NCI-H1092 treated with DMSO at 0.1 percent for 48 hours (cell line): Measurements from ENCODE around the gene TRPC4AP.

ENCODE experiments used
- DNase-seq: peaks from one replicate; lab custom pipeline; 2025; lab: John Stamatoyannopoulos, UW

The TRPC4AP gene

DNA sequence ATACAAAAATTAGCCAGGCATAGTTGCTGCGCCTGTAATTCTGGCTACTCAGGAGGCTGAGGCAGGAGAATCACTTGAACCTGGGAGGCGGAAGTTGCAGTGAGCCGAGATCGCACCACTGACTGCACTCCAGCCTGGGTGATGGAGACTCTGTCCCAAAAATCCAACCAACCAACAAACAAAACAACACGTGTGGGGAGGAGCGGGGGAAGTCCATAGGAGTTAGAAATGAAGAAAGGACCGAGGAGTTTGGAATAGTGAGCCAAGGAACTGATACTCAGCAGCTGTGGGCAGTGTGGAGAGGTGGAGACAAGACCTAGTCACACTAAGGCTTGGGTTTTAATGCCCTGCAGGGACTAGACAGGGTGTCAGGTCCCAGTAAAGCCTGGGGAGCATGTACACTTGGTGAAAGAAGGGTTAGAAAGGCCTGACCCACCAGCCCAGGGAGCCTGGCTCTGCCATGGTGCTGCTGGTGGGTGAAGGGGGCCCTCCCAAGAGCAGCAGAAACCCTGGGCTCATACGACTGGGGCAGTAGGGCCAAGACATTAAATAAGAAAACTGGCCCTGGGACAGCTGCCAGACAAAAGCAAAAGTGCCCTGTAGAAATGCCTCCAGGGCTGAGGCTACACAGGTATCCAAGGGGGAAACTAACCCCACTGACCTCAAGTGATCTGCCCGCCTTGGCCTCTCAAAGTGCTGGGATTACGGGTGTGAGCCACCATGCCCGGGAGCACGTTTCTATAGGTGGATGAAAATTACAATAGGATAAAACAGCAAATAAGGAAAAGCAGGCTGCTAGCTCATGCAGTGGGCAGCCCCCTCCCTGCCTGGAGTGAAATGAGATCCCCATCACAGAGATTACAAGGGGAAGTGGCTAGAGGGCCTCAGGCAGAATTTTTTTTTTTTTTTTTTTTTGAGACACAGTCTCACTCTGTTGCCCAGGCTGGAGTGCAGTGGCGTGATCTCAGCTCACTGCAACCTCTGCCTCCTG, 78.9 kb downstream of the TRPC4AP start:
- no peak for DNase-seq

DNA sequence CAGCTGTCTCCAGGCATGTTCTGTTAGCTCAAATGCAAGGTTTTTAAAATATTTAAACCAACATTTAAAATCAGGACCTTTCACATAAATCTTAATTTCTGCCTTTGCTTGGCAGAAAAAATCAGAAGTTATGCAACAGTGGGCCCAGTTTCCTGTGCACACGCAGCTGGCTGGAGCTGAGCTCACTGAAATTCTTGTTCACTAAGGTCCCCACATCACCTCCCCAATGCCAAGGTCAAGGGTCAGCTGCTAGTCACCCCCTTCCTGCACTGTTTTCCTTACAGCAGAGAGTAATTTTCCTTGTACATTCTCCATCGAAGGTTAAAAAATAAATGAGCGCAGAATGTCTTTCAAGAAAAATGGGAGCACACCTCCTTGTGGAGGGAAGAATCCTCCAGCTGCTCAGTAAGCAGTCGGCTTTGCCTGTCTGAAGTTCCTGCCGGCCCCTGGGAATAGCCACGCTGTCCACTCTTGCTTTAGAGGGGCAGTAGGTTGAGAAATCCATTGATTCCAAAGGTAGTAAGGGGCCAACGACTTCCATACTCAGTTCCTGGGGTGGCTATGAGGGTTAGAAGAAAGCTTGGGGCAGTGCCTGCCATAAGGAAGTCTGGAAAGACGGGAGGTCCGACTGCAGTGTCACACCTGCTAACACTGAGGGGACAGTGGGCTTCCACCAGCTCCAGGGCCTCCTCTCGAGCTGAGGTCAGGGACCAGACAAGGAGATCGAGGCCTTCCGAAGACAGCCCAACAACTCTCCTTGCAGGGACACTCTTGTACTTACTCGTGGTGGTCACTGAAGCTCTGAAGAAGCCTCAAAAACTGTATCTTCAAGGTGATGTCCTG, 80.2 kb downstream of the TRPC4AP start:
- no peak for DNase-seq

GRCh38 chr20:35011589-35012226, 80.9 kb downstream of the TRPC4AP start:
- no peak for DNase-seq

- DNase-seq = no peak
These were observed 82.0 kb downstream of the TRPC4AP start for GRCh38 chr20:35010405-35011192.

DNA sequence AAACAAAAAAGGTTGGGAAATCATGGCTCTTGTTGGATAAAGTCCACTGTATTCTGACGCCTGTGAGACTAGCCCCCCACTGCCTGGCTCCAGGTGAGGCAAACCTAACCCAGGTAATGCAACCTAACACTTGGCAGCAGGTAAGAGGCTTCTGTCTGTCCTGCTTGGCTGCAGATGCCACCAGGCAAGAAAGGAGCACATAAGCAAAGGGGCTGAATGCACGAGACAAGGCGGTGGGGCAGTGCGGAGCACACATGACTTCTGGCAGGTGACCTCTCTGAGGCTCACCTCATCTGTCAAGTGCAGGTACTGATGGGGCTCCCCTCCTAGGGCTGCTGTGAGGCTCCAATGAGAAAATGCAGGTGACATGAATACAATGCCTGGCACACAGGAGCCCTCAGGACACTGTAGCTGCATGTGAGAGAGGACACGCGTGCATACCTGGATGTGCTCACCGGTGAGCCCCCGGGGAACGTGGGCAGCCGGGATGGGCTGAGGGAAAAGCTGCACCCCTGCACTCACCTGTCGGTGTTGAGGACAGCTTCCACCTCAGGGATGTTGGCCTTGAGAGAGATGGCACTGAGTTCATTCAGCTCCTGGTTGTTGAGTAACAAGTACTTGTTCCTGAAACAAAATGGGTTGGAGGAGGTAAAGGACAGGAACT, 82.8 kb downstream of the TRPC4AP start:
- DNase-seq = no peak

- no peak for DNase-seq
These were observed 83.9 kb downstream of the TRPC4AP start for GRCh38 chr20:35008411-35009342.

DNA sequence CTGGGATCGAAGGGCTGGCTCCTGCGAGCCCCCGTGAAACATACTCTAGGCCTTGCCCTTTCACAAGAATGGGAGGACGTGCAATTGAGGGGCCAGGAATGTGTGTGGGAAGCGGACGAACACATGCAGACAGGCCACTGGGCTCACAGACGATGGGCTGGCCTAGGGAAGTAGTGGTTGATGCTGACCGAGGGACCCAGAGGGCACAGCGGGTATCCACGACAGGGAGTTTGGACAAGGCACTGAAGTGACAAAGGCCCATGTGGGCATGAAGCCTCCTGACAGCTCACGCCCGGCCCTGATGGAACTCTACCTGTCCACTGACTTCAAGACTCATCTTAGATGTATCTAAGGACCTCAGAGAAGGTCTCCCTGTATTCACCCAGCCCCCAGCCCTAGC, 84.7 kb downstream of the TRPC4AP start:
- DNase-seq = no peak

DNA sequence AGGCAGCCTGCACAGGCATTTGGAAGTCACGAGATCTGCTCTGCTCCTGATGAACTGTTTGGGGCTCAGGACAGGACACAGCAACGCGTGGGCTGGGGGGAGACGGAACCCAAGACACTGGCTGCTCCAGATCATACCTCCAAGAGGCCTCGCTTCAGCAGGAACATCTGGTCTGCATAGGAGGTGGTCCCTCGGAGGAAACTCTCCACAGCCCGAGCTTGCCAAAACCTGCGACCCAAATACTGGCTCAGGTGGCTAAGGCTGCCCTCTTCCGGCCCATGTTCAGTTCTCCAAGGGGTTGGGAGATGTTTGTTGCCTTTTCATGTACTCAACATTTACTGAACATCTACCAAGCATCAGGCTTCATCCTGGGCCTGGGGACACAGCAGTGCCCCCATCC, 85.2 kb downstream of the TRPC4AP start:
- no peak for DNase-seq

DNA sequence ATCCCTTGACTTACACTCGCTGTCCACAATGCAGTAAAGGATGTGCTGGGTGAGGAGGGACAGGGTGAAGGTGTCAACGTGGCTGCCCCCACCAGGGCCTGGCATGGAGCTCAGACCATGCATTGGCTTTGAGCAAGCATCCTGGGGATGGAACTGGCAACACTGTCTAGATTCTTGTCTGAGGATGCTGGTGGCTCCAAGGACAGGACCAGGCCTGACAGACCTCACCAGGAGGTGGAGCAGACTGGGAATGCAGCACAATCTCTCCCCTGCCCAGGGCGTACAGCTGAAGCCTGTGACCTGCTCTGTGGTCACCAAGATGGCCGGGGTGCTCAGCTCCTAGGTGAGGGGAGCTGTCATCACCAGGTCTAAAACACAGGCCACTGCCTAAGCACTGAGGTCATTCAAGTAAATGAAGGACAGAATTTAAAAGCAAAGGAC, 86.1 kb downstream of the TRPC4AP start:
- no peak for DNase-seq

- no peak for DNase-seq
These were observed 86.6 kb downstream of the TRPC4AP start for GRCh38 chr20:35006009-35006408.

GRCh38 chr20:35005463-35005961, 87.1 kb downstream of the TRPC4AP start:
- no peak for DNase-seq

GRCh38 chr20:35004749-35005462, 87.7 kb downstream of the TRPC4AP start:
- DNase-seq = no peak

DNA sequence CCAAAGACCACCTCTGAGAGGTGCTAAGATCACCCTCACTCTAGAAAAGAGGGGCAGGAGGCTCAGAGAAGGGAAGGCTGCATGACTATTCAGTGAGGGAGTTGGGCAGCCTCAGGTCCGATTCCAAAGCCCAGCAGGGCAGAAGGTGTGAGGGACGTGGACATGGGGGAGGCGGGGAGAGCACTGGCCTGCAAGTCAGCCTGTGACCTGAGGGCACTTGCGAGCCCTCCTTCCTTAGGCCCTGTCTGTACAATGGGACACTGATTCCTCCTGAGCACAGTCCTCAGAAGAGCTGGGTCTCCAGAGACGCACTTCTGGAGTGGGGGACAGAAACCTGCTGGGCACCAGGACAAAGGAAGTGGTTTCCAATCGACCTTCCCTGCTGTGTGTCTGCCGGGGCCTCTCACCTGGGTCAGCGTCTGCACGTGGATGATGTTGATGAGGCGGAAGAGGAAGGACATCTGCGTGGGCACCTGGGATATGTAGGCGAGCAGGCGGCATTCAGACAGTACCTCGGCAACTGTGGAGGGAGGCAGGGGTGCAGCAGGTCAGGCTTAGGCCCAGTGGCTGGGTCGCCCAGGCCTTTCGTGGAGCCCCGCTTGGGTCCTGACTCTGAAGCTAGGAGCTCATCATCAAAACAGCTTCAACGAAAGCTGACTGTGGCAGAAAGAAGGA, 88.4 kb downstream of the TRPC4AP start:
- DNase-seq = no peak

- DNase-seq = no peak
These were observed 89.2 kb downstream of the TRPC4AP start for GRCh38 chr20:35003211-35004031.

DNA sequence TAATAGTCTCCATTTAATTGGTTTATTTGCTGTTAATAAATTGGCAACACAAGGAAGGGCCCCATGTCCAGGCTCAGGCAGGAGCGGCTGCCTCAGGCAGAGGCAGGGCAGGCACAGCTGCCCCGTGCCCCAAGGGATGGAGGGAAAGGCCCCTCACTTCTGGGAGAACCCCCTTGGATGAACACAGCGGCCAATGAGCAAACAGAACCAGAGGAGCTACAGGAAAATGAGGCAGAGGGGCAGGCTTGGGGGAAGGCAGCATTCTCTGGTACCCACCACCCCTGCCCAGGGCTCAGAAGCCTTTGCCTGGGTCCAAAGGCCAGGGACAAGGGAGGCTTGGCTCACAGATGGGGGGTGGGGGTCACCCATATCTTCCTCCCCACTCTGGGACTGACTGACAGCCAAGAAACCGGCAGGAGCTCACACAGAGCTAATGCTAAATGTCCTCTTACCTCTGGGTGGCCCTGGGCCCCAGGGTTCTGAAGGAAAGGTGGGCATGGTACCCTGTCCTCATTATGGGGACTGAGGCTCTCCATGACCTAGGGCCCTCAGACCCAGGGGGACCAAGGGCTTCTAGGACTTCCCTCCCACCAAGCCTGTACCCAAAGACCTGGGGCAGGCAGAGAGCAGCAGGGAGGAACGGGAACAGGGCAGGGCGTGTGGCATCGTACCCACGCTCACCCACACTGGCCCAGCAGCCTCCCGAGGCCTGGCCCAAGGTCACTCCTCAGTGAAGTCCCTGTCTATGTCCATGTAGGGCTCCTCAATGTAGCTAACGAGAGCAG, 90.0 kb downstream of the TRPC4AP start:
- DNase-seq = no peak

DNA sequence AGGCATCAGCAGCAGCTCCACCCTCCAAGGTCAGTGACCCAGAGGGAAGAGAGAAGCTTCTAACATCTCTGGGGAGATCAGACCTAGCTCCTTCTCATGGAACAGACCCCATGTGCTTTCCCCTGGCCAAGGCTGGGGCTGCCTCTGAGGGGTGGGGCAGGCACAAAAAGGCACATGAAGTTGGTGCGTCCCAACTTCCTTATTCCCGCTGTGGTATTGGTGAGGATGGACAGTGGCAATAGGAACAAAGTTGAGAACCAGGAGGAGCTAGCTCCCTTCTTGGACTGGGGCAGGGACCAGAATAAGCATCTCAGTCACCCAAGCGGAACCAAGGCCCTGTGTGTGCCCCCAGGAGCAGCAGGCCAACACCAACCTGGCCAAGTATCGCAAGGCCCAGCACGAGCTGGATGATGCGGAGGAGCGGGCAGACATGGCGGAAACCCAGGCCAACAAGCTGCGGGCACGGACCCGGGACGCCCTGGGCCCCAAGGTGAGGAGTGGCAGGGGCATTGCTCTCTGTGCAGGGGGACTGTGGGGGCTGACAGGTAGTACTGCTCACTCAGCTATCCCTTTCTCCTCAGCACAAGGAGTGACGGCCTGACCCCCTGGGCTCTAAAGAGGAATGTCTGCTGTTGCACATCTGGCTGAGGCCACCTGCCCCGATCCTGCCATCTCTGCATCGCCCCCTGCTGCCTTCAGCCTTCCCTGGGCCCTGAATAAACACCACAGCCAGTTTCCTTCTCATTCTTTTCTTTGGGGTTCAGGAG, 90.8 kb downstream of the TRPC4AP start:
- no peak for DNase-seq
